Right renal pelvis (tissue), 4 donors: Measurements from ENCODE around the gene ULBP2. TPM values are rescaled to one million over a fixed set of nuclear protein-coding genes. Genes with fewer than 3 reads are reported as not detected.
"Not testable (repeated sequence)": the region's sequence is repeated elsewhere in the genome, so short reads cannot be mapped to it uniquely, and the experiment has no call there.

Experiments used
- DNase-seq, 4 donors: peaks; one replicate each; pipeline ENCODE4 v3.0.0-alpha.2; 2013; ENCODE audit warnings: low read depth in 4 of 4, low spot score in 3 of 4, missing footprints in 1 of 4
- polyA plus RNA-seq, 4 donors: library from polyadenylated mRNA; unstranded; fragments of 120-200 nt; gene quantifications; one replicate each; pipeline ENCODE4 v1.2.1, GENCODE V29; 2013; ENCODE audit not compliant: insufficient read length in 4 of 4

Gene ULBP2
- polyA plus RNA-seq, 4 donors: 0.65 to 0.91 (median 0.67) TPM

- DNase-seq: no peak
Observed at GRCh38 chr6:149925253-149925973, 16.4 kb upstream of the ULBP2 start.

- peak in 3 of 4 donors; percentile 60 to 74 (median 72) for DNase-seq
Observed at GRCh38 chr6:149925974-149926777, 15.6 kb upstream of the ULBP2 start.

GRCh38 chr6:149927025-149927424, 14.8 kb upstream of the ULBP2 start:
- not testable (repeated sequence) for DNase-seq

- no peak for DNase-seq
Observed at GRCh38 chr6:149929422-149929821, 12.4 kb upstream of the ULBP2 start.

GRCh38 chr6:149931501-149931900, 10.3 kb upstream of the ULBP2 start:
- DNase-seq: no peak

- no peak for DNase-seq
Observed at GRCh38 chr6:149933036-149933435, 8.8 kb upstream of the ULBP2 start.

- no peak for DNase-seq
Observed at GRCh38 chr6:149933461-149933860, 8.4 kb upstream of the ULBP2 start.

- peak in 1 of 4 donors; percentile 70 for DNase-seq
Observed at GRCh38 chr6:149934249-149935156, 7.3 kb upstream of the ULBP2 start.

GRCh38 chr6:149935246-149935645, 6.6 kb upstream of the ULBP2 start:
- no peak for DNase-seq

- DNase-seq: no peak
Observed at GRCh38 chr6:149935668-149936067, 6.1 kb upstream of the ULBP2 start.

- no peak for DNase-seq
Observed at GRCh38 chr6:149936743-149937142, 5.1 kb upstream of the ULBP2 start.

GRCh38 chr6:149938013-149938570, 3.7 kb upstream of the ULBP2 start:
- not testable (repeated sequence) for DNase-seq

- DNase-seq: no peak
Observed at GRCh38 chr6:149938571-149939355, 3.1 kb upstream of the ULBP2 start.

- no peak for DNase-seq
Observed at GRCh38 chr6:149939356-149939648, 2.5 kb upstream of the ULBP2 start.

GRCh38 chr6:149939909-149940671, 1.7 kb upstream of the ULBP2 start:
- no peak for DNase-seq

- no peak for DNase-seq
Observed at GRCh38 chr6:149940672-149940982, 1.2 kb upstream of the ULBP2 start.

- no peak for DNase-seq
Observed at GRCh38 chr6:149942461-149942829, 631 bp downstream of the ULBP2 start.

GRCh38 chr6:149943321-149943720, 1.5 kb downstream of the ULBP2 start:
- DNase-seq: not testable (repeated sequence)

- DNase-seq: not testable (repeated sequence)
Observed at GRCh38 chr6:149945276-149945675, 3.5 kb downstream of the ULBP2 start.
